Astrocyte (in vitro differentiated cells and primary cell): Measurements from ENCODE around the gene ARL15.

Experiments
- CTCF ChIP-seq: IDR thresholded peaks from 2 replicates; pipeline ENCODE4 v1.5.1; 2011; ENCODE audit warnings: low read depth, mild to moderate bottlenecking, inconsistent platforms, low read length, moderate library complexity; ENCODE audit not compliant: insufficient read depth
- EZH2 ChIP-seq: IDR thresholded peaks from 2 replicates; pipeline ENCODE4 v1.6.1; 2012; ENCODE audit warnings: mild to moderate bottlenecking, low read length, inconsistent platforms; ENCODE audit not compliant: insufficient read depth

GRCh38 chr5:54009357-54009756 is 301.0 kb downstream of the ARL15 start:
- TF ChIP-seq CTCF (no peak), EZH2 (no peak)
